Natural killer cell (primary cell): Measurements from ENCODE around the gene CCDC73. TPM values are rescaled to one million over a fixed set of nuclear protein-coding genes. Genes with fewer than 3 reads are reported as not detected.

Source experiments
- ATAC-seq, 3 donors: fragments of 150-1000 bp in 2 of 3; fragments of 200-7000 bp in 1 of 3; cut with Tn5 transposase; 1 replicate in 1 of 3; 2 replicates in 2 of 3; pipeline ENCODE4 v1.10.0; 2021; ENCODE audit warnings: mild to moderate bottlenecking in 2 of 3, moderate library complexity in 2 of 3
- DNase-seq, 2 donors: peaks; one replicate each; pipeline versions ENCODE4 v3.0.0 to v3.0.0-alpha.2; 2013 to 2021; ENCODE audit warnings: mixed read lengths in 1 of 2
- H3K27ac ChIP-seq: one replicate; pipeline ENCODE4 v1.5.1; 2013; ENCODE audit warnings: mild to moderate bottlenecking, low read length
- H3K27me3 ChIP-seq: one replicate; pipeline ENCODE4 v1.6.1; 2013; ENCODE audit warnings: low read length; ENCODE audit not compliant: control insufficient read depth, insufficient read depth
- H3K36me3 ChIP-seq: one replicate; pipeline ENCODE4 v1.6.1; 2013; ENCODE audit warnings: low read length; ENCODE audit not compliant: control insufficient read depth, insufficient read depth
- H3K4me1 ChIP-seq: one replicate; pipeline ENCODE4 v1.6.1; 2013; ENCODE audit warnings: low read length; ENCODE audit not compliant: control insufficient read depth, insufficient read depth
- H3K4me3 ChIP-seq: one replicate; pipeline ENCODE4 v1.5.1; 2013; ENCODE audit warnings: low read length
- H3K9me3 ChIP-seq: one replicate; pipeline ENCODE4 v1.6.1; 2013; ENCODE audit warnings: low read length; ENCODE audit not compliant: control insufficient read depth, insufficient read depth
- H3K27ac Mint-ChIP-seq, 2 donors: one replicate each; pipeline ENCODE4 v1.8.0; 2022; ENCODE audit warnings: mild to moderate bottlenecking in 2 of 2, mixed read lengths in 2 of 2, moderate library complexity in 1 of 2
- H3K27me3 Mint-ChIP-seq, 2 donors: one replicate each; pipeline ENCODE4 v1.8.0; 2022; ENCODE audit warnings: low read depth in 2 of 2, mixed read lengths in 2 of 2
- H3K36me3 Mint-ChIP-seq: one replicate; pipeline ENCODE4 v1.8.0; 2022; ENCODE audit warnings: mixed read lengths
- H3K4me1 Mint-ChIP-seq, 2 donors: one replicate each; pipeline ENCODE4 v1.8.0; 2022; ENCODE audit warnings: mixed read lengths in 2 of 2
- H3K4me3 Mint-ChIP-seq: one replicate; pipeline ENCODE4 v1.8.0; 2022; ENCODE audit warnings: mild to moderate bottlenecking, moderate library complexity, mixed read lengths
- H3K9me3 Mint-ChIP-seq, 2 donors: one replicate each; pipeline ENCODE4 v1.8.0; 2022; ENCODE audit warnings: mixed read lengths in 2 of 2
- WGBS: methylation state at CpG from one replicate; pipeline ENCODE4 v1.1.7; 2013; ENCODE audit warnings: missing lambda C conversion rate; ENCODE audit not compliant: insufficient coverage; 5-methylcytosine and 5-hydroxymethylcytosine counted together
- intact Hi-C: fragments of 100-400 bp; cut with micrococcal nuclease; formaldehyde crosslinking; loops from one replicate; pipeline ENCODE4 v1.14.2; 2022
- total RNA-seq, 4 donors: library from RNA; stranded (reverse); fragments of 120-200 nt in 1 of 4; gene quantifications; one replicate each; pipeline versions ENCODE4 v1.2.3 to v1.2.4, GENCODE V29; 2013 to 2022
- TF ChIP-seq, protein P1 (sequence below): fragments of 200-600 bp; IDR thresholded peaks from one replicate; pipeline ENCODE4 v1.8.0; 2022; ENCODE audit warnings: antibody characterized with exemption

Gene CCDC73
- total RNA-seq, 3 donors from 2014 or later (not counting 1 experiment from before 2014, with no cell fraction given) = not detected

DNA sequence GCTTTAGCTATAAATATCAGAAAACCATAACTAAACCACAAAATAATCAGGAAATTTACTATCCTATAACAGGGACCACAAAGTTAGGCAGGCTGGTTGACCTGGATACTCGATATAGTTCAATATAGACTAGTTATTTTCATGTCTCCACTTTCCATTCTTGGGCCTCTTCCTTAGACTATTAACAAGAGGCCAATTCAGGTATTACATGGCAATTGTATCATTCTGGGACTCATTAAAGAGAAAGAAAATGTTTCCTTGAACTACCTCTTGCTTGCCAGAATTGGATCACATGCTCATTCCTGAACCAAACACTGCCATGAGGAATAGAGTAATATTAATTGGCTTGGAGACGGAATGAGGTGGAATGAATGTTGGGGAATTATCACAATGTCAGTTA is 134.8 kb downstream of the CCDC73 start:
- TF ChIP-seq, protein P1, sequence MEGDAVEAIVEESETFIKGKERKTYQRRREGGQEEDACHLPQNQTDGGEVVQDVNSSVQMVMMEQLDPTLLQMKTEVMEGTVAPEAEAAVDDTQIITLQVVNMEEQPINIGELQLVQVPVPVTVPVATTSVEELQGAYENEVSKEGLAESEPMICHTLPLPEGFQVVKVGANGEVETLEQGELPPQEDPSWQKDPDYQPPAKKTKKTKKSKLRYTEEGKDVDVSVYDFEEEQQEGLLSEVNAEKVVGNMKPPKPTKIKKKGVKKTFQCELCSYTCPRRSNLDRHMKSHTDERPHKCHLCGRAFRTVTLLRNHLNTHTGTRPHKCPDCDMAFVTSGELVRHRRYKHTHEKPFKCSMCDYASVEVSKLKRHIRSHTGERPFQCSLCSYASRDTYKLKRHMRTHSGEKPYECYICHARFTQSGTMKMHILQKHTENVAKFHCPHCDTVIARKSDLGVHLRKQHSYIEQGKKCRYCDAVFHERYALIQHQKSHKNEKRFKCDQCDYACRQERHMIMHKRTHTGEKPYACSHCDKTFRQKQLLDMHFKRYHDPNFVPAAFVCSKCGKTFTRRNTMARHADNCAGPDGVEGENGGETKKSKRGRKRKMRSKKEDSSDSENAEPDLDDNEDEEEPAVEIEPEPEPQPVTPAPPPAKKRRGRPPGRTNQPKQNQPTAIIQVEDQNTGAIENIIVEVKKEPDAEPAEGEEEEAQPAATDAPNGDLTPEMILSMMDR = no peak
- no peak for ATAC-seq

GRCh38 chr11:32658639-32659406 is 135.6 kb downstream of the CCDC73 start:
- intact Hi-C loops = no loop called here
- DNase-seq (no peak), ATAC-seq (no peak)
- H3K4me3 ChIP-seq = no peak overlapping the region
- no peak overlapping the region for H3K27ac ChIP-seq
- no peak overlapping the region for H3K27ac Mint-ChIP-seq
- no peaks in the 10 kb centered on the region for H3K36me3 ChIP-seq
- no peaks in the 10 kb centered on the region for H3K9me3 ChIP-seq
- TF ChIP-seq, protein P1 = no peak
- no peaks in the 10 kb centered on the region for H3K27me3 ChIP-seq
- WGBS = 80% methylated on average over 1 of the region's 2 CpGs
- no peaks in the 10 kb centered on the region for H3K4me1 Mint-ChIP-seq
- H3K9me3 Mint-ChIP-seq = no peaks in the 10 kb centered on the region
- peaks cover 0 to 6% of the 10 kb centered on the region in 2 donors for H3K27me3 Mint-ChIP-seq
- H3K4me3 Mint-ChIP-seq = no peak overlapping the region
- H3K4me1 ChIP-seq = no peaks in the 10 kb centered on the region
- no peaks in the 10 kb centered on the region for H3K36me3 Mint-ChIP-seq

More for the DNA sequence above, 134.8 kb downstream of the CCDC73 start:
- Histone ChIP-seq H3K4me3 (no peak overlapping the region), H3K4me1 (no peaks in the 10 kb centered on the region), H3K36me3 (no peaks in the 10 kb centered on the region), H3K27me3 (no peaks in the 10 kb centered on the region), H3K9me3 (no peaks in the 10 kb centered on the region), H3K27ac (no peak overlapping the region)
- Mint-ChIP-seq H3K27me3 (peaks cover 0 to 6% of the 10 kb centered on the region in 2 donors), H3K36me3 (no peaks in the 10 kb centered on the region), H3K9me3 (peaks cover 2 to 3% of the 10 kb centered on the region in 2 donors), H3K4me3 (no peak overlapping the region), H3K4me1 (no peaks in the 10 kb centered on the region), H3K27ac (no peak overlapping the region)
- no peak for DNase-seq
- intact Hi-C loops = no loop called here
- 92% methylated on average over 1 of the region's 2 CpGs for WGBS

- Histone ChIP-seq H3K27ac (no peak overlapping the region), H3K36me3 (no peaks in the 10 kb centered on the region), H3K9me3 (no peaks in the 10 kb centered on the region), H3K27me3 (peaks cover 2% of the 10 kb centered on the region), H3K4me1 (no peaks in the 10 kb centered on the region), H3K4me3 (no peak overlapping the region)
- H3K27ac Mint-ChIP-seq = no peak overlapping the region
- no peaks in the 10 kb centered on the region for H3K9me3 Mint-ChIP-seq
- intact Hi-C loops = no loop called here
- H3K4me1 Mint-ChIP-seq = no peaks in the 10 kb centered on the region
- WGBS = no CpG with 5 or more reads among the region's 1 CpG
- TF ChIP-seq, protein P1 = no peak
- no peak for ATAC-seq
- H3K4me3 Mint-ChIP-seq = no peak overlapping the region
- H3K27me3 Mint-ChIP-seq = no peaks in the 10 kb centered on the region
- no peaks in the 10 kb centered on the region for H3K36me3 Mint-ChIP-seq
- DNase-seq = no peak
These were observed 150.9 kb downstream of the CCDC73 start for GRCh38 chr11:32643526-32643925.

GRCh38 chr11:32641361-32641760 is 153.1 kb downstream of the CCDC73 start:
- Histone ChIP-seq H3K4me1 (no peaks in the 10 kb centered on the region), H3K27me3 (peaks cover 2% of the 10 kb centered on the region), H3K4me3 (no peak overlapping the region), H3K27ac (no peak overlapping the region), H3K36me3 (no peaks in the 10 kb centered on the region), H3K9me3 (no peaks in the 10 kb centered on the region)
- Mint-ChIP-seq H3K4me1 (no peaks in the 10 kb centered on the region), H3K36me3 (no peaks in the 10 kb centered on the region), H3K4me3 (no peak overlapping the region), H3K27me3 (peaks cover 5 to 12% of the 10 kb centered on the region in 2 donors), H3K27ac (no peak overlapping the region), H3K9me3 (peaks cover 0 to 4% of the 10 kb centered on the region in 2 donors)
- TF ChIP-seq, protein P1 = no peak
- intact Hi-C loops = no loop called here
- no peak for ATAC-seq
- no peak for DNase-seq
